Measurements from ENCODE around the gene AP4B1.
"Not testable (repeated sequence)": the region's sequence is repeated elsewhere in the genome, so short reads cannot be mapped to it uniquely, and the experiment has no call there.

Gene AP4B1

DNA sequence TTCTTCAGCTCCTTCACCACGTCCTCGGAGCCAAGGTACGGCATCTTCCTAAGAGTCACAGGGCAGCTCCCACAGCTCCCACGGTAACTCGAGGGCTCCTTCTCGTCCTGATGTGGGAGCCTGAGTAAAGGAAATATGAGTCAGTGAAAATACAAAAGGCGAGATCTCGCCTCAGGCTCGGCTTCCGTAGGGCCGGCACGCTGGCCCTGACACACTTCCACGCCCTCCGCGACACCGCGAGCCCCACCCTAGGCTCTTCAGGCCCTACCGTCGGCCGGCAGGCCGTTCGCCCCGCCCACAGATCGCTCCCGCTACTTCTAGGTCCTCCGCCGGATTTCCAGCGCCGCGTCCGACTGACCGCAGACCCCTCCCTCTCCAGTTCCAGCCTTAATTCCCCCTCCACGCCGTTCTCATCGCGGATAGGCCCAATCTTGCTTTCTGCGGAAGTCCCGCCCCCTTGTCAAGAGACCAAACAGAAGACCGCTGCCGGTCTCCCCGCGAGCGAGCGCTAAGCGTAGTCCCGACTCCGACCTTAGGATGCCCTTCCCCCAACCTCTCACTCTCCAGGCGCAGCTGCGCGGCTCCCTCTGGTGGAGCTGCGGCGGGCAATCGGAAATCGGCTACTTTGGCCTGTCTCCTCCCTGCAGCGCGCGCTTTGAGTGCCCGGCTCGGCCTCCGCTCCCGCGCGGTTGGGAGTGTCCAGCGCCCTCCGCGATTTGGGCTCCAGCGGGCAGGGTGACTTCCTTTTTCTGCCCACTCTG lies at the start of gene AP4B1, which contains the start of gene DCLRE1B:
Gene AP4B1 (minus strand): TSS at position 126 of the 761 bp plus-strand sequence. CDS start 82 bp downstream, at position 44.
Gene DCLRE1B (plus strand): TSS at position 653 of the 761 bp plus-strand sequence. CDS start 261 bp downstream, outside the sequence.
- DNase-seq (ENCODE audit: low read depth) = peak; percentile 99
- H3K4me3 ChIP-seq (ENCODE audit: low read depth, low read length) = peak within 1 kb of the TSS; percentile 86
- TF ChIP-seq, protein P1, sequence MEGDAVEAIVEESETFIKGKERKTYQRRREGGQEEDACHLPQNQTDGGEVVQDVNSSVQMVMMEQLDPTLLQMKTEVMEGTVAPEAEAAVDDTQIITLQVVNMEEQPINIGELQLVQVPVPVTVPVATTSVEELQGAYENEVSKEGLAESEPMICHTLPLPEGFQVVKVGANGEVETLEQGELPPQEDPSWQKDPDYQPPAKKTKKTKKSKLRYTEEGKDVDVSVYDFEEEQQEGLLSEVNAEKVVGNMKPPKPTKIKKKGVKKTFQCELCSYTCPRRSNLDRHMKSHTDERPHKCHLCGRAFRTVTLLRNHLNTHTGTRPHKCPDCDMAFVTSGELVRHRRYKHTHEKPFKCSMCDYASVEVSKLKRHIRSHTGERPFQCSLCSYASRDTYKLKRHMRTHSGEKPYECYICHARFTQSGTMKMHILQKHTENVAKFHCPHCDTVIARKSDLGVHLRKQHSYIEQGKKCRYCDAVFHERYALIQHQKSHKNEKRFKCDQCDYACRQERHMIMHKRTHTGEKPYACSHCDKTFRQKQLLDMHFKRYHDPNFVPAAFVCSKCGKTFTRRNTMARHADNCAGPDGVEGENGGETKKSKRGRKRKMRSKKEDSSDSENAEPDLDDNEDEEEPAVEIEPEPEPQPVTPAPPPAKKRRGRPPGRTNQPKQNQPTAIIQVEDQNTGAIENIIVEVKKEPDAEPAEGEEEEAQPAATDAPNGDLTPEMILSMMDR (IDR thresholded peaks at IDR 0.05; ENCODE audit: control insufficient read depth, extremely low read depth, insufficient read depth) = peak; percentile 71

DNA sequence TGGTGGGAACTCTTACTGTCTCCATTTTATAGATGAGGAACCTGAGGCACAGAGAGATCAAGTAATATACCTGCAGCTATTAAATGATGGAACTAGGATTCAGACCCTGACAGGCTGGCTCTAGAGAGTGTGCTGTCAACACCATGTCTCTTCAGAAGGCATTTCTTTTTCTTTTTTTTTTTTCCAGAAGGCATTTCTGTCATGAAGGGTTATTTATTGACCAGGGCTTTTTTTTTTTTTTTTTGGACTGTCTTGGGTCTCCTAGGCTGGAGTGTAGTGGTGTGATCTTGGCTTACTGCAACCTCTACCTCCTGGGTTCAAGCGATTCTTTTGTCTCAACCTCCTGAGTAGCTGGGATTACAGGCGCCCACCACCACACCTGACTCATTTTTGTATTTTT lies 47.1 kb upstream of the AP4B1 start:
- no peak for DNase-seq (ENCODE audit: low read depth)
- TF ChIP-seq, protein P1 (IDR thresholded peaks at IDR 0.05; ENCODE audit: control insufficient read depth, extremely low read depth, insufficient read depth) = no peak
- H3K4me3 ChIP-seq (ENCODE audit: low read depth, low read length) = no peak overlapping the region

- TF ChIP-seq, protein P1 (IDR thresholded peaks at IDR 0.05; ENCODE audit: control insufficient read depth, extremely low read depth, insufficient read depth) = no peak
- no peak overlapping the region for H3K4me3 ChIP-seq (ENCODE audit: low read depth, low read length)
- no peak for DNase-seq (ENCODE audit: low read depth)
Measured at GRCh38 chr1:113950908-113951307, 46.3 kb upstream of the AP4B1 start.

DNA sequence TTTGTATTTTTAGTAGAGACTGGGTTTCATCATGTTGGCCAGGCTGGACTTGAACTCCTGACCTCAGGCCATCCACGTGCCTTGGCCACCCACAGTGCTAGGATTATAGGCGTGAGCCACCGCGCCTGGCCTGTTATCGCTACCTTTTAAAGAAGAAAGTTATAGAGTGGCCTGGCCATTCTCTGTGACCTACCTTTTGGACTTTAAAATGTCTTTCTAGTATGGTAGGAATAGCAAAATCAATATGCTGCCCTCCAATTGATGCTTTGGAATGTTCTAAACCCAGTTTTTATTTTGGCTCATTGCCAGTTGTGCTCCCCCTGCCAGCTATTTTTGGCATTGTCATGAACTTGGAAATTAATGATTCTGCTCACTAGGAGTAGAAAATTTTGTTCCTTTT lies 44.4 kb upstream of the AP4B1 start:
- TF ChIP-seq, protein P1 (IDR thresholded peaks at IDR 0.05; ENCODE audit: control insufficient read depth, extremely low read depth, insufficient read depth) = no peak
- no peak for DNase-seq (ENCODE audit: low read depth)
- no peak overlapping the region for H3K4me3 ChIP-seq (ENCODE audit: low read depth, low read length)

GRCh38 chr1:113948151-113948550 lies 43.6 kb upstream of the AP4B1 start:
- not testable (repeated sequence) for DNase-seq (ENCODE audit: low read depth)

DNA sequence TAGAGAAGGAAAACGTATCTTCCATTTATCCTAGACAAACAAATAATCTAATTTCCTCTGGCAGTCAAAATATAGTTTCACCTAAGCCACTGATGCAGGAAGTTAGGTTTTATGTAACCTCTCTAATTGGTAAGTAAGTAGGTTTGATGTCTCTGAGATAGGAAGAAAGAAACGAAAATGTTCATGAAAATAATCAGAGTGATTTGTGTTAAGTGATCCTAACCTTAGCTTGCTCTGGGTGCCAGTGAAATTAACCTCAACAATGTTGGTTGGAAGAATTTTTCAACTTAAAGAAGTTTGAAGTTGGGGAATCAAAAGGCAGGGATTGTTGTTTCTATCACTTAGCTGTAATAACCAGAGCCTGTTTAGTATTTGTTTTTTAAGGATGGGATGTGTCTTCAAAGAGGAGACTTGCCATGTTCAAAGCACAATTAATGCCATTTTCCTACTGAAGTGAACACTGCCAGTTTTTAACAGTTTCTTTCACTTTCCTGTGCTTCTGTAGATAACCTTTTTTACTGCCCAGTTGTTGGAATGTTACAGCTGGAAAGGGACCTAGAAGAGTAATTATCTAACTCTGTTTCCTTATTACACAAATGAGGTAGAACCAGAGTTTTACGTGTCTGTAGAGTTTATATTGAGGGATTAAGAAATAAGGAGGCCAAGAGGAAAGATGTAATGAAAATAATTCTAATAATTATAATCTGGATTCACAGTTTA lies 42.9 kb upstream of the AP4B1 start:
- no peak overlapping the region; the same call in 1 of the 2 replicates for H3K4me3 ChIP-seq (ENCODE audit: low read depth, low read length)
- TF ChIP-seq, protein P1 (IDR thresholded peaks at IDR 0.05; ENCODE audit: control insufficient read depth, extremely low read depth, insufficient read depth) = no peak
- no peak for DNase-seq (ENCODE audit: low read depth)

More at GRCh38 chr1:113948151-113948550, 43.6 kb upstream of the AP4B1 start:
- H3K4me3 ChIP-seq (ENCODE audit: low read depth, low read length) = not testable (repeated sequence)

DNA sequence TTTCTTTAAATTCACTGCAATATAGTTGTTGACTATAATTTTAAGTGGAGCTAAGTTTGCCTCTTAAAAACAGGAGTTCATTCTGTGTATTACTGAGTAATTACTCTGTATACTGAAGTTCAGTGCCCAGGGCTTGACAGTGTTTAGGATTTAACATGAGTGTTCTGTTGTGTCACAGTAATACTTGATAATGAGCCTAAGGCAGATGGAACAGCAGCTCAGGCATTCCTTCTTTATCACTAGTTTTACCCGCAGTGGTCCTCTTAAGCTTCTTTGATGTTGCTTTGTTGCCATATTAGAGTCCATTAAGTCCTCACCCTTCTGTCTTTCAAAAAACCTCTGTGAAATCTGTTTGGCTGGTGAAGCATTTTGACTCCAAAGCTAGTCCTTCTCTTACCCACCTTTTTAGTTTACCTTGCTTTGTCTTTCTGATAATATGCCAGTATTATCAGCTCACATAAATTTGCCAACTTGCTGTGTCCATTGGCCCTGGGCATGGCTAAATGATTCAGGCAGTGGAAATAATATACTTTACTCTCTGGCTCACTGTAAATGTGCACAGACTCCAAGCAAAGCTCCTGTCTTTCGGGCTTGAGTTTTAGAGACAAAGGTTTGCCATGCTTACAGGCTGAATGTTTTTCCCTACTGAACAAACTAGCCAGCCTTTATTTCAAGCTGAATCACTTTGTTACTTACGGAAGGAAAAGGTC lies 42.2 kb upstream of the AP4B1 start:
- no peak for DNase-seq (ENCODE audit: low read depth)
- TF ChIP-seq, protein P1 (IDR thresholded peaks at IDR 0.05; ENCODE audit: control insufficient read depth, extremely low read depth, insufficient read depth) = no peak
- H3K4me3 ChIP-seq (ENCODE audit: low read depth, low read length) = no peak overlapping the region; the same call in 1 of the 2 replicates

Data from LNCaP clone FGC (cell line).